Muscle of leg (tissue), 11 donors: Measurements from ENCODE around the gene GNB1L. TPM values are rescaled to one million over a fixed set of nuclear protein-coding genes. Genes with fewer than 3 reads are reported as not detected.

Source experiments
- DNase-seq: peaks from one replicate; pipeline ENCODE4 v3.0.0; 2013
- H3K27ac ChIP-seq: one replicate; pipeline ENCODE4 v1.5.1; 2013; ENCODE audit warnings: mild to moderate bottlenecking, low read length, control low read depth
- H3K27me3 ChIP-seq: one replicate; pipeline ENCODE4 v1.6.1; 2013; ENCODE audit warnings: low read length; ENCODE audit not compliant: control insufficient read depth, insufficient read depth
- H3K36me3 ChIP-seq: one replicate; pipeline ENCODE4 v1.6.1; 2013; ENCODE audit warnings: low read length; ENCODE audit not compliant: control insufficient read depth, insufficient read depth
- H3K4me1 ChIP-seq: one replicate; pipeline ENCODE4 v1.6.1; 2013; ENCODE audit warnings: low read length; ENCODE audit not compliant: control insufficient read depth, insufficient read depth
- H3K4me3 ChIP-seq: one replicate; pipeline ENCODE4 v1.5.1; 2013; ENCODE audit warnings: low read length, control low read depth
- H3K9me3 ChIP-seq: replicated peaks from 2 replicates; pipeline ENCODE4 v1.6.1; 2013; ENCODE audit warnings: low read depth, low read length; ENCODE audit not compliant: control insufficient read depth
- WGBS: methylation state at CpG from one replicate; pipeline ENCODE4 v1.1.5; 2013; ENCODE audit warnings: missing lambda C conversion rate; ENCODE audit not compliant: insufficient coverage; 5-methylcytosine and 5-hydroxymethylcytosine counted together
- polyA plus RNA-seq, 8 donors: library from polyadenylated mRNA; unstranded; fragments of 120-200 nt; gene quantifications; one replicate each; pipeline versions ENCODE4 v1.2.1 to v1.2.3, GENCODE V29; 2013; ENCODE audit warnings: inconsistent platforms in 1 of 8, low replicate concordance in 1 of 8; ENCODE audit not compliant: insufficient read length in 8 of 8, insufficient read depth in 1 of 8
- total RNA-seq: library from RNA; stranded (reverse); fragments of 120-200 nt; gene quantifications from one replicate; pipeline ENCODE4 v1.2.4, GENCODE V29; 2013

Gene GNB1L
- total and polyA plus RNA-seq, 9 donors = 3.0 to 6.9 (median 4.6) TPM

- no peak for DNase-seq
- peaks cover 34% of the 10 kb centered on the region for H3K36me3 ChIP-seq
- no peak overlapping the region for H3K27ac ChIP-seq
- WGBS = no CpG with 5 or more reads among the region's 7 CpGs
- no peaks in the 10 kb centered on the region for H3K27me3 ChIP-seq
- no peak overlapping the region for H3K4me3 ChIP-seq
- H3K9me3 ChIP-seq = no peaks in the 10 kb centered on the region
- H3K4me1 ChIP-seq = peaks cover 23% of the 10 kb centered on the region
These were observed 43.5 kb upstream of the GNB1L start for GRCh38 chr22:19898145-19898544.

GRCh38 chr22:19897726-19898125 lies 43.1 kb upstream of the GNB1L start:
- Histone ChIP-seq H3K9me3 (no peaks in the 10 kb centered on the region), H3K27ac (no peak overlapping the region), H3K4me1 (peaks cover 21% of the 10 kb centered on the region), H3K36me3 (peaks cover 36% of the 10 kb centered on the region), H3K4me3 (no peak overlapping the region), H3K27me3 (no peaks in the 10 kb centered on the region)
- DNase-seq = no peak
- 84% methylated on average over 12 of the region's 16 CpGs for WGBS

GRCh38 chr22:19896665-19897355 lies 42.1 kb upstream of the GNB1L start:
- Histone ChIP-seq H3K9me3 (no peaks in the 10 kb centered on the region), H3K4me1 (peaks cover 21% of the 10 kb centered on the region), H3K27me3 (no peaks in the 10 kb centered on the region), H3K27ac (no peak overlapping the region), H3K36me3 (peaks cover 36% of the 10 kb centered on the region), H3K4me3 (no peak overlapping the region)
- DNase-seq = peak; percentile 60
- 51% methylated on average over 11 of the region's 15 CpGs for WGBS

- no peak overlapping the region for H3K27ac ChIP-seq
- peaks cover 29% of the 10 kb centered on the region for H3K36me3 ChIP-seq
- H3K9me3 ChIP-seq = no peaks in the 10 kb centered on the region
- no peak overlapping the region for H3K4me3 ChIP-seq
- 92% methylated on average over 23 of the region's 23 CpGs for WGBS
- H3K27me3 ChIP-seq = no peaks in the 10 kb centered on the region
- no peak for DNase-seq
- H3K4me1 ChIP-seq = peaks cover 32% of the 10 kb centered on the region
These were observed 40.6 kb upstream of the GNB1L start for GRCh38 chr22:19895160-19895849.

GRCh38 chr22:19893363-19893762 lies 38.7 kb upstream of the GNB1L start:
- H3K36me3 ChIP-seq = peaks cover 30% of the 10 kb centered on the region
- no peak overlapping the region for H3K4me3 ChIP-seq
- H3K27ac ChIP-seq = no peak overlapping the region
- DNase-seq = no peak
- peaks cover 33% of the 10 kb centered on the region for H3K4me1 ChIP-seq
- H3K27me3 ChIP-seq = no peaks in the 10 kb centered on the region
- no peaks in the 10 kb centered on the region for H3K9me3 ChIP-seq
- 89% methylated on average over 15 of the region's 15 CpGs for WGBS

GRCh38 chr22:19892925-19893324 lies 38.3 kb upstream of the GNB1L start:
- Histone ChIP-seq H3K36me3 (peaks cover 29% of the 10 kb centered on the region), H3K9me3 (no peaks in the 10 kb centered on the region), H3K27ac (no peak overlapping the region), H3K4me1 (peaks cover 36% of the 10 kb centered on the region), H3K27me3 (no peaks in the 10 kb centered on the region), H3K4me3 (no peak overlapping the region)
- 82% methylated on average over 12 of the region's 13 CpGs for WGBS
- DNase-seq = no peak

GRCh38 chr22:19892257-19892879 lies 37.7 kb upstream of the GNB1L start:
- H3K9me3 ChIP-seq = no peaks in the 10 kb centered on the region
- no peak overlapping the region for H3K27ac ChIP-seq
- no peak overlapping the region for H3K4me3 ChIP-seq
- peaks cover 41% of the 10 kb centered on the region for H3K4me1 ChIP-seq
- no peaks in the 10 kb centered on the region for H3K27me3 ChIP-seq
- no peak for DNase-seq
- 31% methylated on average over 18 of the region's 24 CpGs for WGBS
- H3K36me3 ChIP-seq = peaks cover 23% of the 10 kb centered on the region

GRCh38 chr22:19891317-19892256 lies 36.9 kb upstream of the GNB1L start:
- H3K4me1 ChIP-seq = peaks cover 47% of the 10 kb centered on the region
- WGBS = 13% methylated on average over 18 of the region's 32 CpGs
- H3K27ac ChIP-seq = no peak overlapping the region
- peak; percentile 60 for DNase-seq
- H3K27me3 ChIP-seq = no peaks in the 10 kb centered on the region
- H3K4me3 ChIP-seq = no peak overlapping the region
- H3K9me3 ChIP-seq = no peaks in the 10 kb centered on the region
- peaks cover 22% of the 10 kb centered on the region for H3K36me3 ChIP-seq

GRCh38 chr22:19890502-19891316 lies 36.0 kb upstream of the GNB1L start:
- H3K27me3 ChIP-seq = no peaks in the 10 kb centered on the region
- H3K27ac ChIP-seq = no peak overlapping the region
- H3K36me3 ChIP-seq = peaks cover 22% of the 10 kb centered on the region
- no peaks in the 10 kb centered on the region for H3K9me3 ChIP-seq
- H3K4me1 ChIP-seq = peaks cover 53% of the 10 kb centered on the region
- DNase-seq = no peak
- 72% methylated on average over 18 of the region's 20 CpGs for WGBS
- no peak overlapping the region for H3K4me3 ChIP-seq
